Right kidney (tissue), 1 donor: ENCODE results near the gene FALEC.

ENCODE experiments used
- DNase-seq: peaks from one replicate; pipeline ENCODE4 v3.0.0-alpha.2; 2016

Gene FALEC

DNA sequence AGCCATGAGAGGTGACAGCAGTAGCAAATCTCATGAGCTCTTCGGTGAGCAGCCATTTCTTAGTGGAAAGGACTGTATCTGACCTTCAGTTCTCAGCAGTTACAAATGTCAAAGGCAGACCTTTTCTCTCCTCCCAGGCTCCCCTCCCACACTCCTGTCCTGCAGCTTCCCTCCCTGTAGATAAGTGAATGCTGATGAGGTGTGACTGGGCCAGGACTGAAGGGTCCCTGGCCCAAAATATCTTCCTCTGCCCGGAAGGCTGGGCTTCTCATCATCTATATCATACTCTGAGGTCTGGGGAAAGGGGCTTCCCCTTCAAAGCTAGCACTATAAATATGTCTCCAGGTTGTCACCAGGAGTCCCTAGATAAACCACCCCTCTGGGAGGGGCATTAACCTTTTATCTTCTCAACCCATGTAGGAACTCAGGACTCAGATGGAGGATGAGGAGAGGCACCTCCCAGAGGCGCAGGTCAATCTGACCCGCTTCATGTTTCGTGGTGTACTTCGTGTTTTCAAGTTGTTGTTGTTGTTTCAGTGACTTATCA, 30.0 kb downstream of the FALEC start:
- no peak for DNase-seq

DNA sequence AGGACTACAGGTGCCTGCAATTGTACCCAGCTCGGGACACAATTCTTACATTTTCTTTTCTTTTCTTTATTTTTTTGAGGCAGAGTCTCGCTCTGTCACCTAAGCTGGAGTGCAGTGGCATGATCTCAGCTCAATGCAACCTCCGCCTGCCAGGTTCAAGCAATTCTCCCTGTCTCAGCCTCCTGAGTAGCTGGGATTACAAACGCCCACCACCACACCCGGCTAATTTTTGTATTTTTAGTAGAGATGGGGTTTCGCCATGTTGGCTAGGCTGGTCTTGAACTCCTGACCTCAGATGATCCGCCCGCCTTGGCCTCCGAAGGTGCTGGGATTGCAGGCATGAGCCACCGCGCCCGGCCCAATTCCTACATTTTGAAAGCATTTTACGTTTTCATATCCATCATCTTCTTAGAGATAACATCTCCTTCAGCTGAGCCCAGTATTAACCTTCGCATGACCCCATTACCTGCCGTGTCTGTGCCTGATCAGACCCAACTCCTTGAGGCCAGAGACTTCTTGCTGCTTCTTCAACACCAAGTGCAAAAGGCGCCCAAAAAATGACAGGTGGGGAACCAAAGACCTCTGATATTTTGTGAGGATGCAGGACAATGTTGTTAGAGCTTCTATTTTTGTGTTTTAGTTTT, 30.9 kb downstream of the FALEC start:
- no peak for DNase-seq

DNA sequence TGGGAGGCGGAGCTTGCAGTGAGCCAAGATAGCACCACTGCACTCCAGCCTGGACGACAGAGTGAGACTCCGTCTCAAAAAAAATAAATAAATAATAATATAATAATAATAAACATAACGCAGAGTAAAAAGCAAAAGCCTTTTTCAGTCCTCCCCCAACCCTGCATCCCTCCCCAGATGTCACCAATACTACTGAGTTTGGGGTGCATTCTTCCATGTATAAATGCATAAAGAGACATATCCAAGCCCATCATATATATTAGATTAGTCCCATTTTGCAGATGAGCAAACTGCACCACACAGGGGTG, 32.7 kb downstream of the FALEC start:
- DNase-seq, result no peak

DNA sequence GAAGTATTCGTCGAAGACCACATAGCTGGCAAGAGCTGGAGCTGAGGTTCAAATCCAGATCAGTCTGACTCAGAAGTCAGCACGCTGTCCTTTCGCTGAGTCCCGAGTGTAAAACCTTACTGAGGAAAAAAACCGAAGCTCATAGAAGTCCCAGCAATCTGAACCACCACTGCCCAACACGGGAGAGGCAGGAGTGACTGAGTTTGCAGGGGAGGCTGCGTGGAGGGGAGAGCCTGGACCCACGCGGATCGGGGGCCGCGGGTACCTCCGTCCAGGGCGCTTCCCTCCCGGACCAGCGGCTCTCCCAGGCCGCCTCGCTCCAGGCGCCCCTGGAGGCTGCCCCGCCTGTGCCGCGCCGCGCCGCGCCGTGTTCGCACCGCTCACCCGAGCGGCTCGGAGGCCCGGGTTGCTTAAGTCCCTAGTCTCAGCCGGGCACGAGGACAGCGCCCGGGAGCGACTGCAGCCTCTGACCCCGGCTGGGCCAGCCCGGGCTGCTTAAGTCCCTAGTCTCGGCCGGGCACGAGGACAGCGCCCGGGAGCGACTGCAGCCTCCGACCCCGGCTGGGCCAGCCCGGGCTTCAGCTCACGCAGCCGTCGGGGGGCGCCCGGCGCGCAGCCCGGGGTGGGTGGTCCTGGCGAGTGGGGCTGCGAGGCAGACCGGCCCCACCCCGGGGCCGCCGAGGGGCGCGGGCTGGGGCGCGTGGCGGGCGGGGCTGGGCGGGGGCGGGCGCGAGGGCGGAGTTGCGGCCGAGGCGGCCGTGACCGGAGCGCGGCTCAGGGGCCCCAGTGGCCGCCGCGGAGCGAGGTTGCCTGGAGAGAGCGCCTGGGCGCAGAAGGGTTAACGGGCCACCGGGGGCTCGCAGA, 33.3 kb downstream of the FALEC start, which contains the start of gene ADAMTSL4:
ADAMTSL4 (plus strand) TSS at position 777 of the 864 bp plus-strand sequence. CDS start 2,881 bp downstream, outside the sequence.
- DNase-seq, result peak; percentile 90

DNA sequence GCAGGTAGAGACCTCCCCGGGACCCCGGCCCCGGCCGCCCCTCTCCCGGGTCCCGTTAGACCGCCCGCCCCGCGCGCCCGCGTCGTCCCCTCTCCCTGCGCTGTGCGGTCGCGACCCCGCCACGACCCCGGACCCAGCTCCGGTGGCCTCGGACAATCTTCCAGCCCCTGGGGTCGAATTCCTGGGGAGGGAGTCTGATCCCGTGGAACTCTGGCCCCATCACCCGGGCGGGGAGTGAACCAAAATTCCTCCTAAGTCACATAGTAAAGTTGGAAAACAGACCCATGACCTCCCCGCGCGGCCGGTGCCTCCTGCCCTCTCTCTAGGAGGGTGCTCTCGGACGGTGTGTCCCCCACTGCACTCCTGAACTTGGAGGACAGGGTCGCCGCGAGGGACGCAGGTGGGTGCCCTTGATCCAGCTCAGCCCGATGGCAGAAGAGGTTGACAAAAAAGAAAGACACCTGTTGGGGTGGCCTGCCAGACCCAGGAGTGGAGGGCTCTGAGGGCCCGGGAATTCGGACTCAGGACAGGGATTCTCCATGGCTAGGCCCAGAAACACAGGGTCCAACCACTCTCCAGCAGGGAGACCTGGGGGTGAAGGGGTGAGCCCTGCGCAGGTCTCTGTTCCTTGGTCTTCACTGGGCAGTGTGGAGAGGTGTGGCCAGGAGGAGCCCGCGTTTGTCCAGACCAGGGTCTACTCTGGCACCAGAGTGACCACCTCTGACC, 34.1 kb downstream of the FALEC start:
- no peak for DNase-seq

DNA sequence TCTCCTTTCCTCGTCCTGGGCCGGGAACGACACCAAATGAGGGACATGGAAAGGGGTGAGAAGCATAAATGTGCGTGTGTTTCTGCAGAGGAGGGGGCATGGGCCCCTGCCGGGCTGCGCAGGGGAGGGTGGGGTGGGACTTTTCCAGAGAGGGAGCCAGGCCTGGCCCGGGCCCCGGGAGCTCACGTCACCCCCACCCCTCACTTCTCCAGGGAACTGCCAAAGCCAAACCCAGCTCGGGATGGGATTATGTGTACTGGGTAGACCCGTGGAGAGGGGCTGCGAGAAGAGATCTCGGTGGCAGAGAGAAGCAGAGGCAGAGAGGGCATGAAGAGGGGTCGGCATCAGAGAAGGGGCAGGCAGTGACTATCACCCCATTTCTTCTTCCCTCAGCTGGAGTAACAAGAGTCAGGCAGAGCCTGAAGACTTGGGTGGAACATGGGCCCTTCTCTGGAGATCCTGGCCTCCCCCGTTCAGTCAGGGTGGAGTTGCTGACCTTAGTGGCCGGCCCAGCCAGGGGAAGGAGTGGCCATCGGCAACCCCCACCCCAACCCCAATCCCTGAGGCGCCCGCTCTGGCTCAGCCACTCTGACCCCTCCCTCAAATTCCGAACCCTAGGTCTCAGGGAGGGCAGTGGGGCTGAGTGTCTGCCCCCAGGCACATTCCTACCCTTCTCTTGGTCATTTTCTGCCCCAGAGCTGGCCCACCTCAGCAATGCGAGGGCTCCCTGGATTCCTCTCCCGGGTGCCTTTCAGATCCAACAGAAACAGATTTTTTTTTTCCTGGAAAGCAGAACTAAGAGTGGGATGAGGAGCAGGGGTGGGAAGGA, 34.9 kb downstream of the FALEC start:
- DNase-seq, result no peak

DNA sequence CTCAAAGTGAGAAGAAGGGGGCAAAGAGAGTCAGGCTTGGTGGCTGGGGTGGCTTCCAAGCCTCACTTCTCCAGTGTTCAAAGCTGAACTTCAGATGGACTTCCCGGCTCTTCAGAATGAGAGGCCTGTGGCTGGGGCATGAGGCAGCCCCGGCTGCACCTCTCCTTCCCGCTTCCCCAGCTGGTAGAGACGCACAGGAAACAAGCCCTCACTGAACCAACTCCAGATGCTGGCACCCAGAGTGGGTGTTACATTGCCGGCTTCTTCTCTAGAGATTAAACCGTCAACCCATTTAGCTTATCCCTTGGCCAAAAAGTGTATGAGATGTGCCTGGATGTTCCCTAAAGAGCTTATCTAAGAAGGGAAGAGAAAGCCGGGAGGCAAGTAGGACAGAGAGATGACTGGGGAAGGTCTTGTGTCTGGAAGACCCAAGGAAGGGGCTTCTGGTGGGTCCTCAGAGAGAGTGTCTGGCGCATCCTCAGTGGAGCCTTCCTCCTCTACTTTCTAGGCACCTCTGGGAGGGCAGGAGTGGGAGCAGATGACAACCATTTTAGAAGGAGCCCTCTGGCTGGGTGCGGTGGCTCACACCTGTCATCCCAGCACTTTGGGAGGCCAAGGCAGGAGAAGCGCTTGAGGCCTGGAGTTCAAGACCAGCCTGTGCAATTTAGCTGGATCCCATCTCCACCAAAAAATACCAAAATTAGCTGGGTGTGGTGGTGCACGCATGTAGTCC, 35.7 kb downstream of the FALEC start:
- no peak for DNase-seq

DNA sequence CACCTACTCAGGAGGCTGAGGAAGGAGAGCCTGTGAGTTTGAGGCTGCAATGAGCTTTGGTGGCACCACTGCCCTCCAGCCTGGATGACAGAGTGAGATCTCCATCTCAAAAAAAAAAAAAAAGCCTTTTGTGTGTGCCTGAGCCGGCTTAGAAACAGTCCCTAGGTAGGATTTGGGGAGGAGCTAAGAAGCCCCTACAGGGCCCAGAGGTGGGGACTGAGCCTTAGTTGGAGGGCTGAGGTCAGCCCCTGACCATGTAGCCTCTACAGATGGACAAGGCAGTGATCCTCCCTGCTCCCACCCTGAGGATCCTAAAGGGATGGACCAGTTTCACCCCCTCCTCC, 36.2 kb downstream of the FALEC start:
- no peak for DNase-seq

DNA sequence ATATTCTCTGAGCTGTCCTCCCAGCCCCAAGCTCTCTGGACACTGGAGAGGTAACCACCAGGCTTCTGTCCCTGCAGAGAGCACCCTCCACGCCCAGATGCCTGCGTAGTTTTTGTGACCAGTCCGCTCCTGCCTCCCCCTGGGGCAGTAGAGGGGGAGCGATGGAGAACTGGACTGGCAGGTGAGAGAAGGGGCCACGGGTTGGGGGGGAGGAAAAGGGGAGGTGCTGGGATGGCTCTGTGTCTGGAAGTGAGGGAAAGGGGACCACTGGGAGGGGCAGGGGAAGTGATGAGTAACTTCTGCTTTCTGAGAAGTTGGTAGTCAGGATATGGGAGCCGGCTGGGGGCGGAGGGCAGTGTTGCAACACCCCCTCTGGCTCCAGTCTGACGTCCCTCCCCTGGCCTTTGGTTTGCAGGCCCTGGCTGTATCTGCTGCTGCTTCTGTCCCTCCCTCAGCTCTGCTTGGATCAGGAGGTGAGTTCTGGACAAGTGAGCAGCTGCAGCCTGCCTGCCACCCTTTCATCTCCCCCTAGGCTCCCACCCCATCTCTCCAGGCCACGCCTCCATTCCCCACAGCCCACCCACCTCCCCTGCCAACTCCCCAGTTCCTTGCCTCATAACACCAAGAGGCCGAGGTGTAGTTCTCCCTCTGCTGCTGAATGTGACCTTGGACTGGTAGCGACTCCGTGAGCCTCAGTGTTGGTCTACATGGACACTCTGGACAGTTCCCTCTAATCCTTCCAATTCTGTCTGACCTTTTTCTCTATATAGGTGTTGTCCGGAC, 36.8 kb downstream of the FALEC start:
- DNase-seq, result peak; percentile 52

DNA sequence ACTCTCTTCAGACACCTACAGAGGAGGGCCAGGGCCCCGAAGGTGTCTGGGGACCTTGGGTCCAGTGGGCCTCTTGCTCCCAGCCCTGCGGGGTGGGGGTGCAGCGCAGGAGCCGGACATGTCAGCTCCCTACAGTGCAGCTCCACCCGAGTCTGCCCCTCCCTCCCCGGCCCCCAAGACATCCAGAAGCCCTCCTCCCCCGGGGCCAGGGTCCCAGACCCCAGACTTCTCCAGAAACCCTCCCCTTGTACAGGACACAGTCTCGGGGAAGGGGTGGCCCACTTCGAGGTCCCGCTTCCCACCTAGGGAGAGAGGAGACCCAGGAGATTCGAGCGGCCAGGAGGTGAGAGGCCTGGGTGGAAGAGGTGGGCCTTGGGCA, 37.3 kb downstream of the FALEC start:
- DNase-seq, result no peak

DNA sequence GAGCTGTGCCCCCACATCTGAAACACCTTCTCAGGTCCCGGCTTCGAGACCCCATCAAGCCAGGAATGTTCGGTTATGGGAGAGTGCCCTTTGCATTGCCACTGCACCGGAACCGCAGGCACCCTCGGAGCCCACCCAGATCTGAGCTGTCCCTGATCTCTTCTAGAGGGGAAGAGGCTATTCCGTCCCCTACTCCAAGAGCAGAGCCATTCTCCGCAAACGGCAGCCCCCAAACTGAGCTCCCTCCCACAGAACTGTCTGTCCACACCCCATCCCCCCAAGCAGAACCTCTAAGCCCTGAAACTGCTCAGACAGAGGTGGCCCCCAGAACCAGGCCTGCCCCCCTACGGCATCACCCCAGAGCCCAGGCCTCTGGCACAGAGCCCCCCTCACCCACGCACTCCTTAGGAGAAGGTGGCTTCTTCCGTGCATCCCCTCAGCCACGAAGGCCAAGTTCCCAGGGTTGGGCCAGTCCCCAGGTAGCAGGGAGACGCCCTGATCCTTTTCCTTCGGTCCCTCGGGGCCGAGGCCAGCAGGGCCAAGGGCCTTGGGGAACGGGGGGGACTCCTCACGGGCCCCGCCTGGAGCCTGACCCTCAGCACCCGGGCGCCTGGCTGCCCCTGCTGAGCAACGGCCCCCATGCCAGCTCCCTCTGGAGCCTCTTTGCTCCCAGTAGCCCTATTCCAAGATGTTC, 38.0 kb downstream of the FALEC start:
- DNase-seq, result no peak

DNA sequence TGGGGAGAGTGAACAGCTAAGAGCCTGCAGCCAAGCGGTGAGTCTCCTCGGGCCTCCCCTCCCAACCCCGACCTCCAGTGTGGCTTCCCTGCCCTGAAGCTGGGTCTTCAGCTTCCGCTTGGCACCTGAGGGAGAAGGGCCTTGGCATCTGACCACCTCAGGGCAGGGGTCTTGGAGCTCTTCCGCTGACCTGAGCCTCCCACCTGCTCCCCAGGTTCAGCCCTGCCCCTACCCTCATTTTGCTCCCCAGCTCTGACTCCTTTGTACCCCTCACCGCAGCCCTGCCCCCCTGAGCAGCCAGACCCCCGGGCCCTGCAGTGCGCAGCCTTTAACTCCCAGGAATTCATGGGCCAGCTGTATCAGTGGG, 38.5 kb downstream of the FALEC start:
- no peak for DNase-seq

DNA sequence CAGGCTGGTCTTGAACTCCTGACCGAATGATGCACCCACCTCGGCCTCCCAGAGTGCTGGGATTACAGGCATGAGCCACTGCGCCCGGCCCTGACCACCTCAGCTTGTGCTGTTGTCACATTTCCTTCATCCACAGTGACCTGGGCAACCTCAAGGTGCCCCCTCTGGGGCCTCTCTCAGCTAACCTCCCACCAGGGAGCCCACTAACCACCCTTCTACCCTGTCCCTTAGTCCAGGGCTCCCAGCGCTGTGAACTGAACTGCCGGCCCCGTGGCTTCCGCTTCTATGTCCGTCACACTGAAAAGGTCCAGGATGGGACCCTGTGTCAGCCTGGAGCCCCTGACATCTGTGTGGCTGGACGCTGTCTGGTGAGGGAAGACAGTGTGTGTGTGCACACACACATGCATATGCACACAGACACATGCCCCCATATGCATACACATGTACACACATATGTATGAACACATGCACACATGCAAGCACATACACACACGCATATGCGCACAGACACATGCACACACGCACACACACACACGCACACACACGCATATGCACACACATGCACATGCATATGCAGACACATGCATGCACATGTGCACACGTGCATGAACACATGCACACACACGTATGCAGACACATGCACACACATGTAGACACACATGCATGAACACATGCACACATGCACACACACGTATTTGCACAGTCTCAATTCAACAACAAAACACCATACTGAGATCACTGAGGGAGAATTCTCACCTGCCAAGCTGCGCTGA, 39.8 kb downstream of the FALEC start:
- DNase-seq, result no peak

DNA sequence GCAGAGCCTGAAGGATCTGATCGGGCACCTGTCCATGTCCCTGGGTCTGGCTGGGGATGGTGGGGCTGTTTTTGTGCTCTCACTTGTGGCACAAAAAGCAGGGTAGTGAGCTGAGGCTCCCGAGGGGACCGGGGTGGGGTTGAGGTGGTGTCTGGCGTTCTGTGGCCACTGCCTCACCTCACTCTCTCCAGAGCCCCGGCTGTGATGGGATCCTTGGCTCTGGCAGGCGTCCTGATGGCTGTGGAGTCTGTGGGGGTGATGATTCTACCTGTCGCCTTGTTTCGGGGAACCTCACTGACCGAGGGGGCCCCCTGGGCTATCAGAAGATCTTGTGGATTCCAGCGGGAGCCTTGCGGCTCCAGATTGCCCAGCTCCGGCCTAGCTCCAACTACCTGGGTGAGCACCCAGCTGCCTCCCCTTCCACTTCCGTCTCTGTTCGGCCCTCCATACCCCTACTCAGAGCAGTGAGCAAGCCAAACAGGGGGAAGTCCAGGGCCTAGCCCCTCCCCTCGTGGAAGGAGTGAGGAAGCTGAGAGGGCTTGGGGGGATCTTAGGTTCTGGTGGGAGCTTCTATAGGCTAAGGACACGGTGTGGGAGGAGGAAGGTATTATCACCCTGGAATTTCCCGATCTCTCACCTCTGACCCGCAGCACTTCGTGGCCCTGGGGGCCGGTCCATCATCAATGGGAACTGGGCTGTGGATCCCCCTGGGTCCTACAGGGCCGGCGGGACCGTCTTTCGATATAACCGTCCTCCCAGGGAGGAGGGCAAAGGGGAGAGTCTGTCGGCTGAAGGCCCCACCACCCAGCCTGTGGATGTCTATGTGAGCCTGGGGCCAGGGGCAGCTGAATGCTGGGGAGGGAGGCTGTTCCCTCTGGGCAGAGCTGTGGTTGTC, 40.7 kb downstream of the FALEC start:
- no peak for DNase-seq

DNA sequence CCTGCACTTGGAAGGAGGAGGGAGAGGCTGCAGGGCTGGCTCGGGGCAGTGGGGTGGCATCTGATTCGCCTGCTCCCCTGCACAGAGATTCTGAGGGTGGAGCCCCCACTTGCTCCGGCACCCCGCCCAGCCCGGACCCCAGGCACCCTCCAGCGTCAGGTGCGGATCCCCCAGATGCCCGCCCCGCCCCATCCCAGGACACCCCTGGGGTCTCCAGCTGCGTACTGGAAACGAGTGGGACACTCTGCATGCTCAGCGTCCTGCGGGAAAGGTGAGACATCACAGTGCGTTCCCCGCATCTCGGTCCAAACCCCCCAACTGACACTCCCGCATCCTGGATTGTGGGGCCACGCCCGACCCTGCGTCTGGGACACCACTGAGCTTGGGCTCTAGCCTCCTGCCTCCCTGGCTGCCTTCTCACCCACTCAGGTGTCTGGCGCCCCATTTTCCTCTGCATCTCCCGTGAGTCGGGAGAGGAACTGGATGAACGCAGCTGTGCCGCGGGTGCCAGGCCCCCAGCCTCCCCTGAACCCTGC, 41.6 kb downstream of the FALEC start:
- no peak for DNase-seq

DNA sequence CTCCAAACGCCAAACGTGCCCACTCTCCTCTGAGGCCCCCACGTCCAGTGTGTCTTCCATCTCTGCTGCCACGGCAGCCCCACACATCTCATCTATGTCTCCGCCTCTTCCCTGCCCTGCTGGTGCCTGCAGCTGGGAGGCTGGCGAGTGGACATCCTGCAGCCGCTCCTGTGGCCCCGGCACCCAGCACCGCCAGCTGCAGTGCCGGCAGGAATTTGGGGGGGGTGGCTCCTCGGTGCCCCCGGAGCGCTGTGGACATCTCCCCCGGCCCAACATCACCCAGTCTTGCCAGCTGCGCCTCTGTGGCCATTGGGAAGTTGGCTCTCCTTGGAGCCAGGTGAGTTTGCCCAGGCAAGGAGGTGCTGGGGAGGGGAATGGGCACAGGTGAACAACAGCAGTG, 42.3 kb downstream of the FALEC start:
- DNase-seq, result no peak

DNA sequence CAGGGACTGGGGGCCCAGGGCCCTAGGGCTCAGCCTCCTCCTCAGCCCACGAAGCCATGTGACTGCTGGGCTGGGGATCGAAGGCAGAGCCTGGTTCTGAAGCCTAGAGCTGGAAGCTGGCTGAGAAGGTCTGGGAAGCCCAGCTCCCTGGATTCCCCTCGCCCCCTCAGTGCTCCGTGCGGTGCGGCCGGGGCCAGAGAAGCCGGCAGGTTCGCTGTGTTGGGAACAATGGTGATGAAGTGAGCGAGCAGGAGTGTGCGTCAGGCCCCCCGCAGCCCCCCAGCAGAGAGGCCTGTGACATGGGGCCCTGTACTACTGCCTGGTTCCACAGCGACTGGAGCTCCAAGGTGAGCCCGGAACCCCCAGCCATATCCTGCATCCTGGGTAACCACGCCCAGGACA, 42.8 kb downstream of the FALEC start:
- DNase-seq, result no peak
